Activated CD8-positive, alpha-beta memory T cell treated with anti-CD3 and anti-CD28 coated beads, Interleukin-2, amount 50 U/mL, for 24 hours (primary cell): ENCODE measurements around the gene PPP1R14C.

Experiments used
- DNase-seq: peaks from one replicate; pipeline ENCODE4 v3.0.0-alpha.2; 2020; ENCODE audit errors: extremely low read depth

Gene PPP1R14C

DNA sequence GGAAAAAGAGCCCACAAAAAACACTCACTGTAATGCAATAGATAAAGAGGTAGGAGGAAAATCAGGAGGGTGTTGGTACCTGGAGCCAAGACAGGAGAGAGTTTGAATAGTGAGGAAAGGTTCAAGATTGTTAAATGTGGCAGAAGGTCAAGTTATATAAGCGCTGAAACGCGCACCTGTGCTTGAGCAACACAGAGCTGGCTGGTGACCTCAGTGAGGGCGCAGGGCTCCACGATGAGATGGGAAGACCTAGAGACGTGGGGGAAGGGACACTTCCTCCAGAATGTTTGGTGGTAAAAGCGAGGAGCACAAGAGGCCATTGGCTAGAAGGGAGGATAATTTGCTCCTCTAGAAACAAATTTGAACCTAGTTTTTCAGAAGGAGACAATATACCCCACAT lies 4.2 kb upstream of the PPP1R14C start:
- DNase-seq: no peak

DNA sequence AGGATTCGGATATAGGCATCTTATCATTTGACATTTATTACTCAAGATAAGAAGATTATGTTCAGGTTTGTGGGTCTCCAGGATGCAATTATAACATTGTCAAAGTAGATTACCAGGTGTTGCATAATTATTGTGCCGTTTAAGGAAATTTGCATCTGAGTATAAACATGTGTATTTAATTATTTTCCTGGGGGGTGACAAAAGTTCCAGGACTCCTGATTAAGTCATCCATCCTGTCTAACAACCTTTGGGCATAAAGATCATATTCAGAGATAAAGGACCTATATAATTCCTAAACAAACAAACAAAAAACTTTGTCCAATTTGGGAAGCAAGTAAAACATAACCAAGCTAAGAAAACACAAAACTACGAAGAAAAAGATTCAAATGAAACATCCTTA lies 3.3 kb upstream of the PPP1R14C start:
- DNase-seq: no peak

DNA sequence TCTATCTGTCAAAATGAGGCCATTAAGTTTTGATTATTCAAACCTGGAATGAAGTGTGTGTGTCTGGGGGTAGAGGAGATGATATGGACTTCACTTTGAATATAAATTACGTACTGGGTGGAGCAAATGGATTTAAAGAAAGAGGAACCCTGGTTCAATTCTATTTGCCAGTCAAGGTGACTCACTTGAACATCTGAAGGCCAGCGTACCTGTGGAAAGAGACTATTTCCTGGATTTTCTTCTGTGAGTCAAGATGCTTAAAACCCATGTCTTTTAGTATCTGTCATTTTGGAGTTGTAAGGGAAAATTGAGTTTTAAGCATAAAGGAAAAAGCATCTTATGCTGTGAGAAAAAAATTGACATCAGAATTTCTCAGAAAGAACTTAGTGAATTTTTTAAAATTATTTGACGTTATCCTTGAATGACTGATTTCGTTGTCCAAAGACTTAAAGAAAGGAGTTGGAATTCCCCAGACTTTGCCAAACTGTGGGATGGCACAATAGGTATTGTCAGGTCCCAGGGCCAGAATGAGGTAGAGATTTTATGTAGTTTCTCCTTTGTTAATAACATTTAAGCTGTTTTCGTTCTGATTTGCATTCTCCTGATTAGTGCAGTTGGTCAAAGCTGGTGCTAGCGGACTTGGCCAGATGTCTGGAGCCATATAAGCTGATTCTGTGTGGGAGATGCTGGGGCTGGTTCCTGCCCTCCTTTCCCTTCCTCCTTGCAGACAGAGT lies 2.4 kb upstream of the PPP1R14C start:
- no peak for DNase-seq

DNA sequence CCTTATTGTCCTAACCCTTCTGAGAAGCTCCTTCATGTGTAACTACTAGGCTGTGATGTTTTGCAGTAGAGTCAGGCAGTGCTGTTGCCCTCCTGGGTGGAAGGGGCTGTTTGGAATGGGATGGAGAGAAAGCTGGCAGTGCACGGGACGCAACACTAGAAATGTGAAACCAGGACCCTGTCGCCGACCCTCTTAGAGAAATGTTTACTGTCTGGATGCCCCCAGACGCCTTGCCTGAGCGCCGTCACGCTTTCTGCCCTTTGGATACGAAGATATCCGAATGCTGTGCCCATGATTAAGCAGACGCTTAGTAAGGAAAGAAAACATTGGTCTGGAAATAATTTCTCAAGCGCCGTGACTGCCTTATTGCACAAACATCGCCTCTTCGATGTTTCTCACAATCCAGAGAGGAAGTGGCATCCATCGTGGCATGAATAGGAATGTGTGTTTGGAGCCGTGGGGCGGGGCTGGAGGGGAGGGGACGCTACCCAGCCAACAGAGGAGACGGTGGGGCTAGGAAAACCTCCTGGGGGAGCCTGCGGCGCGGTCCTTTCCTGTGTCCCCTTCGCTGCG lies 661 bp upstream of the PPP1R14C start:
- no peak for DNase-seq

DNA sequence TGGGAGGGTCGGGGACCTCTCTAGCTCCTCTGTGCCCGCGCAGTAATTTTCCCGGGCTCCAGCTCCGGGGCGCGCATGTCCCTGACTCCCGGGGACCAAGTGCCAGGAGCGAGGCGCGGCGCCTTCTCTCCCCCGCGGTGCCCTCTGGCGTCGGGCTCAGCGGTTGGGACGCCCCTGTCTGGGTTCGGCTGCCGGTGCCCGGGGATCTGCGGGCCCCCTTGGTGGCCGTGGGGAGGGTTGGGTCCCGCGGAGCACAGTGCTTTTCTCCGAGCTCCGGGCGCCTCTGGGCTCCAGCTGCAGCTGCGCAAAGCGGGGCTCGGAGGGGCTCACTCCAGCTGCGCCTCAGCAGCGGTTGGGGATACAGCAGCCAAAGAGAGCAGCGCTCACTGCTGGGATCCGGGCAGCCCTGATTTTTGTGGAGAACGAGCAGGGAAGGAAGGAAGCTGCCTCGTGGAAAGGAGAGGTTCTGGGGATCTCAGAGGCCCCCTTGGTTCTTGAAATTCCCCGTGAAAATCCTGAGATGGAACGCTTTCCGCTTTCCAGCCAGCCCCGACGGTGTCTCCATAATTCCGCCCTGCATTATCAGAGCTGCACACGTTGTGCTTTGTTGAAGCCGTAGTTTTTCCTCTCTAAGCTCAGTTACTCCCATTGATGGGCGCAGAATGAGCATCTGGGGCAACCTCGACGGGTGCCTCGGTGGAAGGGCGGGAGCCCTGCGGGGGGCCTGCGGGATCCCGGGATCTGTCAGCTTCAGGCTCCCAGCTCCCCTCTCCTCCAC lies 861 bp downstream of the PPP1R14C start:
- no peak for DNase-seq

DNA sequence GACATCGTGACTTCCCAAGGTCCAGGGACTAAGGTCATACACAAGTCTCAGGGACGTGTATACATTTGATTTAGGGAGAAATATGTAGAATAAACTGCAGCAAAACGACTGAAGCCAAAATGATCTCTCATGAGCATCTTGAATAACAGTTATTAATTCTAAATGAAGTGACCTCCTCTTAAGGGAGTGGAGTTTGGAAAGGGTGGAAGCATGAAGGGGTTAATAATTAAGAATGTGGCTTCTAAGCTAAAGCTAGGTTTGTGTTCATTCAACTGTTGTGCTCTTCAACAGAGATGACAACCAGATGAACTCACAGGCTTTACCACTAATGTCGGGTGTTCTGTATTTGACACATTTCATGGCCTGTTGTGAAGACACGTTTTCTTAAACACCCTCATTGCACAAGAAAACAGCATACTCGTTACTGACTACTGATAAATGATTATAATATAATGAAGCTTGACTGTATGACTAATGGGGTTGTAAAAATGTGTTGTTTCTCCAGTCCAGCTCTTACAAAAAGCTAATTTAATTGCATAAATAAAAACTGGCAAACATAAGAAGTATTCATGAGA lies 1.5 kb downstream of the PPP1R14C start:
- DNase-seq: no peak

DNA sequence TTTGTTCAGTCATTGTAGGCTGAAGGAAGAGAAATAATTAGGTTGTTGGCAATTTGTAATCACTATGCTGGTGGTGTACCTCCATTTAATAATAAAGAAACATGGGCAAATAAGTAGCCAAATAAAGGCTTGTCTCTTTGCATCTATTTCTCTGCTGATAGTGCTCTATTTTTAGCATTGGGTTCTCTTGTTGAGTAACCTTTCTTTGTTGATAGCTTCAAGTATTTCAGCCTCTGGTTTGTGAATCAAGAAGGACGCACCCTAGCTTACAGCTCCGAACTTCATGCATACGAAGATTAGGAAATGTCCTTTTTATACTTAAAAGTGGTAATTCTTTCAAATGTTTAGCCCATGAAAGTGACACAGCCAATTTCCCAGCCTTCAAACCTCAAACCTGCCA lies 2.6 kb downstream of the PPP1R14C start:
- no peak for DNase-seq

DNA sequence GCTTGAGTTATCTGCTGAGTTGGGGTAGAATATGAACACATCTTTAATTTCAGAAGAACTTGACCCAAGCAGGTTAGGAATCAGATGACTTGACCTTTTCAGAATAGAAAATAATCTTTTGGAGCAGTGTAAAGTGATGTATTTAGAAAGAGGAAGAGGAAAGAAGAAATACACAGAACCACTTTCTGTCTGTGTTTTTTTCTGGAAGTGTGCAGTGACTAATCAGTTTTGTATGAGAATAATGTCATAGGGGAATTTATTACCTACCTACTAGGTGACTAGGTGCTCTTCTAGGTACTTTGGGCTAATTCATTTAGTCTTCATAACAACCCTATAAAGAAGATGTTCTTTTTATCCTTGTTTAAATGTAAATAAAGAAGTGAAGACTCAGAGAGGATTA lies 3.0 kb downstream of the PPP1R14C start:
- no peak for DNase-seq

DNA sequence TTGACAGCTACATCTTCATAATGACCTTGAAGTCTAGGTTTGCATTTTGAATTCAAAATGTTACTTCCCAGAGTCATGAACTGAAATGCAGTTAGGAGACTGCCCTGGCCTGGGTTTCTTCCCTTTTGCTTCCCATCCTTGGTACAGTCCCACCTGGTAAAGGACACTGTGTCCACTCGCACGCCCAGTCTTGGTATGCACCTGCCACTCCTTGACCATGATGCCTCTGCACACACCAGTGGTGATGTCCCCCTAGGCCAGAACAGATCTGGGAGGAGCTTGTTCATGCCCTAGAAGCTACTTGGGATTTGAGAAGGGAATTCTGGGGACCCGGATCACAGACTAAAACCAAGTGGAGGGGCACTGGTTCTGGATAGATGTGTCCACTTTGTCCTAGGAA lies 3.6 kb downstream of the PPP1R14C start:
- no peak for DNase-seq

DNA sequence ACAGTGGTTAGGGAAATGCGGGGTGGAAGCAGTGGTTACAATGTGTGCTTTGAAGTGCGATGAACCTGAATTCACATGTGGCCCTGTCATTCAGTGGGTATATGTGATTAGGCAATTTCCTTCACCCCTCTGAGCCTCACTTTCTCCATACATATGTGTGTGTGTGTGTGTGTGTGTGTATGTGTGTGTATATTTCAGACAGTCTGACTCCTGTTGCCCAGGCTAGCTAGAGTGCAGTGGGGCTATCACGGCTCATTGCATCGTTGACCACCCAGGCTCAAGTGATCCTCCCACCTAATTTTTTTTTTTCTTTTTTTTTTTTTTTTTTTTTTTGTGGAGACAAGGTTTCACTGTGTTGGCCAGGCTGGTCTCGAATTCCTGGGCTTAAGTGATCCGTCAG lies 6.3 kb downstream of the PPP1R14C start:
- DNase-seq: no peak

DNA sequence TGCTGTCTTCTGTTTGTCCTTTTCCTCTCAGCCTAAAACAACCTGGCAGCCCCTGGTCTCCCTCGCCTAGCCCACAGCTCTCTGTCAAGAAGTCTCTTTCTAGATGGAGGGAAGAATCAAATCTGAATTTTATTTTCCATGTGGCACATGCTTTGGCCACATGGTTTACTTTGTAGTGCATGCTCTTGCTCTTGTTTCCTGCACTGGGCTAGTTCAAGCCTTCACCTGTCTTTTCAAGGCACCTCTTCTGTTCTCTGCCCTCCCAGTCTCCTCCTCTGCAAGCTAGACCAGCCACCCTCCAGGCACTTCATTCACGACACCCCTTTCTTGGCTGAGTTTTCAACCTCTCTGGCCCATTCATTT lies 7.6 kb downstream of the PPP1R14C start:
- no peak for DNase-seq

DNA sequence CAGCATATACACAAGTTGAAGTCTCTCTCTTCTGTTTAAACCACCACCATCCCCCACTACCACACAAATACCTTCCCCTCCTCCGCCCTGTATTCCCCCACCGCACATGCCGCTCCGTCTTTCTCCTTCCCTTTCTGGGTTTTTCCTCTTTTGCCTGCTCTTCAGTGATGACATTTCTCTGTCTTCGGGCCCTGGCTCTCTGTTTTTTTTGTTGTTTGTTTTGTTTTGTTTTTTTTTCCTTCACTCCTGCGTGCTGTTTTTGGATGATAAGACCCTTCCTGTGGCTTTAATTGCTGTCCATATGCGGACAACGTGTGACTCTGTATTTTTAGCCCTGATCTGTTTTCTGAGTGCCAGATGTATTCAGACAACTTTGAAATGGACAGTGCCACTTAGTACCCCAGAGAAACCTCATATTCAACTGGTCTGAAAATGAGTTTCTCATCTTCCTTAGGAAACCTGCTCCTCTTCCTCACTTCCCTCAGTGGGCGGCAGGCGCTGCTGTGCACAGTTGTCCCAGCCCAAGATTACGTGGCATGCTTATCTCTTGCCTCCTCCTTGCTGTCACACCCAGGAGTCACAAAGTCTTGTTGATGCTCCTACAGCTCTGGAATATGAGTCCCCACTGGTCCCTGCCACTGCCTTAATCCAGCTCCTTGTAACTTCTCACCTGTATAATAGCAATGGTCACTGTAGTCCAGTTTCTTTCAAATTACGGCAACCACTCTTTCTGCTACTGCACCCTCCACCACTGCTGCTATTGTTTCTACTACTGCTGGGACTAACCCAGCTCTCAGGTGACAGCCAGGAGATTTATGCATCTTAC lies 8.2 kb downstream of the PPP1R14C start:
- DNase-seq: no peak

DNA sequence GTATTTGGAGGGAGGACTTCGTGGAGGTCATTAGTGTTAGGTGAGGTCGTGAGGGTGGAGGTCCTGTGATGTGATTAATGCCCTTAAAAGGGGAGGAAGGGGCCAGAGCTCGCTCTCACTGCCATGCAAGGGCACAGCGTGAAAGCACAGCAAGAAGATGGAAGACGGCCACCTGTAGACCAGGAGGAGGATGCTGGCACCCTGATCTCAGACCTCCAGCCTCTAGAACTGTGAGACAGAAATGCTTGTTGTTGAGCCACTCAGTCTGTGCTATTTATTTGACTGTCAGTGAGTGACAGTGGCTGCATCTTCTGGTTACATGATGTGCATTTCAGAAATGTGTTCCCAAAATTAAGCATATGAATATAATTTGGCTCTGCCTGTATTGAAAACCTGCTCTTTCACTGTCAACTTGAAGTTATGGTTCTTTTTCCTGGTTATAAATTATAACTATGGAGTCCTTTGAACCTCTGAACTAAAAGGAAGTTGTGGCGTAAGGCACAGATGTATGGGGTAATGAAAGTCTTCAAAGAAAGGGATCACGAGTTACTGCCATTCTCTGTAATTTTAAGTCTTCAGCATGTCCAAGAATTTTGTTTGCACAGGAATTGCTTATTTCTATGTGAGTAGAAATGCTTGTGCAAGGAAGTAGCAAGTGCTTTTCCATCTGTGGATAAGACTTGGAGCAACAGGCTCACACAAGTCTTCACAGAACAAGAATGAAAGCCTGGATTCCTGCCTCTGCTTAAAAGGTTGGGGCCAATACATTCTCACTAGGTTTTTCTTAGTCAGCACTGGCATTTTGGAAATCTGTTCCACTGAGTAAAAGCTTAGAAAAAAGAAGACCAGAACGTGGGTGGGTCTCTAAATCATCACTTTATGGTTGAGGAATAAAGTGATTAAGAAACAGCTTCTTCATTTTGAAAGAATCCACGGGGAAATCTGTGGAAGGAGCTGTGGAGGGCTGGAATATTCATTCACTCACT lies 10.3 kb downstream of the PPP1R14C start:
- DNase-seq: no peak

DNA sequence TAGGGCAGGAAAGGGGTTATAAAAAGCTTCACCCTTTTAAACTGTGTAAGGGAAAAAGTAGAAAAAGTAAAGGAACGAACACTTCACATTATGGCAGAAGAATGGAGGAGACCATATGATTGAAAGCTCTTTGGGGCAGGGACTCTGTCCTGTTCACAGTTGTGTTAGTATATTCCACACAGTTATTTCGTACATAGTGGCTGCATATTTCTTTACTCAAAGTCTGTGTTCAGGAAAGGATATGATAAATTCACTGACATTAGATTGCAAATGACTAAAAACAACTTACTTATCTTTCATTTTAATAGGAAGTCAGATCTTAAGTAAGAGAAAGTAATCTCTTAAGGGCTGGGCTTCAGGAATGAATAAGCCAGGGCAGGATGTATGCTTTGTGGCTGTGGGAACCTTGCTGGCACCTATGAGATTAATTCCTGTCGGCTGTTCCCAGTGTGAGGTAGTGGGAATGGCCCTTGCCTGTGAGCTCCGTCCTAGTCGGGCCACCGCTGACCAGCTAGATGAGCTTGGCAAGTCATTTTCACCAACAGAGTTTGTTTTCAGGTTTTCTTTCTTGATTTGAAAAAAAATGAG lies 11.2 kb downstream of the PPP1R14C start:
- DNase-seq: no peak

DNA sequence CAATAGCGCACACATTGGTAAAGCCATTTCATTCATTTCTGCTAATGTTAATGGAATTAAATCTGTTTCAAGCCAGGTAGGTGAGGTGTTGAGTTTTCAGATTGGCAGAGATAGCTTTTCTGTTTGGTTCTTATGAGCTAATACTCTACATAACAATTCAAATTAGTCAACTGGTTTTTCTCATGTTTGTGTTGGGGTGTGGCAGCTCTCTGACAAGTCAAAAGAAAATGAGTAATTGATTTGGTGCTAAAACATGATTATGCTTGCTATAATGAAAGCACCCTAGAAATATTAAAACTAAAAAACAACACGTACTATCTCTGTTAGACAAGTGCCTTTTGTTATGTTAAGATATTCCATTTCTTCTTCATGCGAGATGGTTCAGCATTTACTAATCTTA lies 13.6 kb downstream of the PPP1R14C start:
- DNase-seq: no peak

DNA sequence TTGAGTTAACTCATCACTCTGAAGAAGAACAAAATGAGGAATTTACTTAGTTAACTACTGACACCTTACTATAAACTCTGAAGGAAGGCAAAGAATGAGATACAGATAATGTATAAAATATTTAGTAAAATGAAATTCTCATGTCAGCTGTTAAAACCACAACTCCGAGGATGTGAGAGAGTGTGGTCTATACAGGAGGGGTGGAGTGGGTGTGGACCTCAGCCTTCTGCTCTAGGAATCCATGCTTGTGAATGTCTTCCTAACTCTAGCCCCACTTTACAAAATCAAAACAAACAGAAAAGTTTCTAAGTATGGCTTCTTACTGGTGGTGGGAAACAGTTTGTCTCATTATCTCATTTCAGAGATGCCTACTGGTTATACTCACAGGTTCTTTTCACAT lies 14.2 kb downstream of the PPP1R14C start:
- DNase-seq: no peak

DNA sequence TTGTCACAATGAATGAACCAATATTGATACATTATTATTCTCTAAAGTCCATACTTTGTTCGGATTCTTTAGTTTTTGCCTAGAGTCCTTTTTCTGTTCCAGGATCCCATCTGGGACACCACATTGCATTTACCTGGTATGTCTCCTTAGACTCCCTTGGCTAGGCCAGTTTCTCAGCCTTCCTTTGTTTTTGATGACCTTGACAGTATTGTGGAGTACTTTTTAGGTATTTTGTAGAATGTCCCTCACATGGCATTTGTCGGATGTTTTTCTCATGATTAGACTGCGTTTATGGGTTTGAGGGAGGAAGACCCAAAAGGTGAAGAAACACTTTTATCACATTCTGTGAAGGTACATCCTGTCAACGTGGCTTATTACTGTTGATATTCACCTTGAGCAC lies 16.9 kb downstream of the PPP1R14C start:
- no peak for DNase-seq

DNA sequence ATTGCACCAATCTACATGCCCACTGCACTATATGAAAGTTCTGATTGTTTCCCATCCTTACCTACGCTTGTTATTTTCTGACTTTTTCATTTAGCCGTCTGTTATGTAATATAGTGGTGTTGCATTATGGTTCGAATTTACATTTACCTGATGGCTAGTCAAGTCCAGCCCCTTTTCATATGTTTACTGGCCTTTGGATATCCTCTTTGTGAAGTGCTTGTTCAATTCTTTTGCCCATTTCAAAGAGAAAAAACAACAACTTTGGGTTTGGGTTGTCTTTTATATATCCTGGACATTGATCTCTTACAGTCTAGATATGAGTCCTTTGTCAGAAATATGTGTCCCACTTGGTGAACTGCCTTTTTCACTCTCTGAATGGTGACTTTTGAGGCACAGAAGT lies 21.1 kb downstream of the PPP1R14C start:
- no peak for DNase-seq

DNA sequence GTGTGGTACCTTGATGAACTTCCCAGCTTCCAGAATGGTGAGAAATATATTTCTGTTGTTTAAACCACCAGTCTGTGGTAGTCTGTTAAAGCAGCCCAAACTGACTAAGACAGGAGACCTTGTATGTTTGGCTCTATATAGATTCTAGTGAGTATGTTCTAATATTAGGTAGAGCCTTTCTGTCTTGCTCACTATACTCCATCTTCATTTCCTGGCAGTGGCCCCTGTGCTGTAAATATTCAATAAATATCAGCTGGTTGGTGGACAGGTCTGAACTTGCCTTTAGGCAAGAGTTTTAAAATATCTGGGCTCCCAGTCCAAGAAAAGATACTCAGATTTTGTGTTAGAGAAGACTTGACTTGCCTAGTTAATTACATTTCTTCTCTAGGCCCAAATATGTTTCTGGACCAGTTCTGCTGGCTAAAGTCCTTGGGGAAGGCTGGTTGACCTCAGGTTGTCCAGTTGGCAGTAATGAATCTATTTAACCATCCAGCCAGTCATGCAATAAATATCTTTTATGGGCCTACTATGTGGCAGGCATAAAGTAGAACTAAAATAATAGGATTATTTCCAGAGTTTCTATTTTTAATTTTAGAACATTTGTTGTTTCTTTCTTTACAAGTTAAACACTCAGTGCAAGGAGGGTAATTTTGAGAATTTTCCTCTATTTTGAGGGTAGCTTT lies 22.3 kb downstream of the PPP1R14C start:
- DNase-seq: no peak

DNA sequence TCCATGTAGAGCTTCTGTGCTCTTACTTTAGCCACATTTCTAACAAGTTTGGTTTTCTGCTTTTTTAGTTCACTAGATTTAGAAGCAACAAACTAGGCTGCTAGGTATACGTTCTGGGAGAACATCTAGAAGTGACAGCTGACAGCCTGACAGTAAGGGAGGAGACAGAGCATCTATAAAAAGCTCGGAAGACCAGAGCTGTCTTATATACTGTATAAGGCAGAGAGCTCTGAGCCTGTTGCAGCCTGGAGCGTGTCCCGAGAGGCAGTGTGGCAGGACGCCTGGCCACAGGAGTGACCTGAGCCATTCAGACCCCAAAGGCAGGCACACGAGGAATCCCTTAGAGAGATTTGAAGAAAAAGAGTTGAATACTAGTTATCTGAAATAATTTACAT lies 24.6 kb downstream of the PPP1R14C start:
- no peak for DNase-seq
